SK-N-MC (cell line): ENCODE measurements around the gene PRR35.

ENCODE experiments used
- DNase-seq: peaks from one replicate; pipeline ENCODE4 v3.0.0-alpha.2; 2011; ENCODE audit warnings: low read depth, low spot score
- H3K27ac ChIP-seq: fragments of 200-600 bp; sonication (generic); 2 replicates; pipeline ENCODE4 v1.5.1; 2016; ENCODE audit warnings: mixed run types
- H3K36me3 ChIP-seq: fragments of 200-600 bp; sonication (generic); 2 replicates; pipeline ENCODE4 v1.6.1; 2017; ENCODE audit warnings: antibody characterized with exemption, low read length, mixed read lengths; ENCODE audit not compliant: insufficient read depth
- H3K4me3 ChIP-seq: fragments of 200-600 bp; sonication (generic); 2 replicates; pipeline ENCODE4 v1.5.1; 2016
- H3K9ac ChIP-seq: fragments of 200-600 bp; sonication (generic); 2 replicates; pipeline ENCODE4 v1.8.0; 2017; ENCODE audit warnings: mixed run types, mixed read lengths; ENCODE audit not compliant: insufficient read length
- H3K9me3 ChIP-seq: fragments of 200-600 bp; sonication (generic); 2 replicates; pipeline ENCODE4 v1.6.1; 2017; ENCODE audit warnings: low read depth, mild to moderate bottlenecking, antibody characterized with exemption, low read length, moderate library complexity, mixed read lengths
- EZH2 ChIP-seq: fragments of 200-600 bp; sonication (generic); IDR thresholded peaks from one replicate; pipeline ENCODE4 v1.6.1; 2017; ENCODE audit warnings: antibody characterized with exemption
- FOXP2 ChIP-seq: optimal IDR thresholded peaks from 2 replicates; pipeline ENCODE3; 2011; ENCODE audit warnings: mild to moderate bottlenecking, moderate library complexity; ENCODE audit not compliant: insufficient read depth; ENCODE audit errors: extremely low read length, control extremely low read depth
- POLR2AphosphoS5 ChIP-seq: IDR thresholded peaks from 2 replicates; pipeline ENCODE4 v1.6.1; 2012; ENCODE audit warnings: mild to moderate bottlenecking, low read depth, low read length, borderline replicate concordance

Gene PRR35

DNA sequence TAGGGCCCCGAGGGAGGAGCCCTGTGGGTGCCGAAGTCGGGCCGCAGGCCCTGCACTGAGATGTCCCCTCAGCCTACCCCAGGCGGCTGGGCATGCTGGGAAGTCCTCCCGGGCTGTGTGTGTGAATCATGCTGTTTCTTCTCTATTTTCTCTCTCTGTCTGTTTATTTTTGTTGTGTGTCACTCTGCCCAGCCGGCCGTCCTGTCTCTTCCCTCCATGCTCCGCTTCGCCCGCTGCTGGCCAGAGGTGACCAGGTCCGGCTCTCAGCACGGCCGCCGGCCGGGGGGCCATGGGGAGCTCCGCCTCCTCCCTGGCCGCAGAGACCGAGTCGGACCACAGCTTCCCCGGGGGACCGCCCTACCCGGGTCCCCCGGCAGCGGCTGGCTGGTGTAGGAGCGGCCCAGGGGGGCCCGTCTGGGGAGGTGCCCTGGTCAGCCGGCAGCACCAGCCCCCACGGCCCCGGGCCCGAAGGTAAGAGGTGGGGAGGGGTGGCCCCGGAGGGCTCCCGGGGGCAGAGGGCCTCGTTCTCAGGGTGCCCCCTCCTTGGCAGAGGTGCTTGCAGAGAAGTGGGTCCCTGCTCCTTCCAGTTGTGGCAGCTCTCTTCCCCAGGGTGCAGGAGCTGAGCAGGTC, 20.2 kb upstream of the PRR35 start:
- no peak for TF ChIP-seq POLR2AphosphoS5
- no peak for TF ChIP-seq FOXP2
- TF ChIP-seq EZH2: no peak

DNA sequence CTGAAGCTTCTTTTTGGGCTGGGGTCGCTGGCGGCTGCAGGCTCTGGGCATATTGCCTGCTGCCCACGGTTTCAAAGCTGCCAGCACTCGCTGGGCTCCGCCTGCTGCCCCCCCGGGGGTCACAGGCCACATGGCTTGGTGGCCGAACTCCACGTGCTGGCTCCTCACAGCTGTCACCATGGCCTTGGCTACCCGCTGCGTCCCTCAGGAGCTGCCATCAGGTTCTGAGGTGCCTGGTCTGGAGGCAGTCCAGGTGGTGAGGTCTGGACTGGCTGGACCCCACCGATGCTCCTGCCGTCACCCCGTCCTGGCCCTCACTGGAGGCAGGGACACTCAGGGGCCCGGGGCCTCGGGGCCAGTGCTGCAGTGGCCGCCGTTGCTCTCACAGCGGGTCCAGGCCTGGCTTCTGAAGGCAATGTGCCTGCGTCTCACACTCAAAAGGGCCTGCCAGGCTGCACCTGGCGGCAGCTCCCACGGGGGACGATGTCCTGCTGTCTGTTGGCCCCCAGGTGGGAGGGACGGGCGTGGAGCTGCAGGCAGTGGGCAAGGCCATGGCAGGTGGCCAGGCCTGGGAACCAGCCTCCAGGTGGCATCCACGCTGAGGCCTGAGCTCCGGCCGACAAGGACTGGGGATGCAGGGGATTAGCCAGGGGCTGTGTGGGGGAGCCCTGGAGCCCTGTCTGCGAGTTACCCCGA, 19.4 kb upstream of the PRR35 start:
- Histone ChIP-seq H3K4me3 (no peak overlapping the region), H3K27ac (no peak overlapping the region), H3K9me3 (no peaks in the 10 kb centered on the region), H3K9ac (no peak overlapping the region), H3K36me3 (no peaks in the 10 kb centered on the region; the same call in 1 of the 2 replicates)
- DNase-seq: no peak
- no peak for TF ChIP-seq EZH2
- no peak for TF ChIP-seq POLR2AphosphoS5
- TF ChIP-seq FOXP2: no peak

More for the DNA sequence above, 20.2 kb upstream of the PRR35 start:
- no peak overlapping the region for H3K4me3 ChIP-seq
- H3K27ac ChIP-seq: no peak overlapping the region
- no peaks in the 10 kb centered on the region for H3K9me3 ChIP-seq
- DNase-seq: no peak
- no peaks in the 10 kb centered on the region; the same call in 1 of the 2 replicates for H3K36me3 ChIP-seq
- H3K9ac ChIP-seq: no peak overlapping the region

DNA sequence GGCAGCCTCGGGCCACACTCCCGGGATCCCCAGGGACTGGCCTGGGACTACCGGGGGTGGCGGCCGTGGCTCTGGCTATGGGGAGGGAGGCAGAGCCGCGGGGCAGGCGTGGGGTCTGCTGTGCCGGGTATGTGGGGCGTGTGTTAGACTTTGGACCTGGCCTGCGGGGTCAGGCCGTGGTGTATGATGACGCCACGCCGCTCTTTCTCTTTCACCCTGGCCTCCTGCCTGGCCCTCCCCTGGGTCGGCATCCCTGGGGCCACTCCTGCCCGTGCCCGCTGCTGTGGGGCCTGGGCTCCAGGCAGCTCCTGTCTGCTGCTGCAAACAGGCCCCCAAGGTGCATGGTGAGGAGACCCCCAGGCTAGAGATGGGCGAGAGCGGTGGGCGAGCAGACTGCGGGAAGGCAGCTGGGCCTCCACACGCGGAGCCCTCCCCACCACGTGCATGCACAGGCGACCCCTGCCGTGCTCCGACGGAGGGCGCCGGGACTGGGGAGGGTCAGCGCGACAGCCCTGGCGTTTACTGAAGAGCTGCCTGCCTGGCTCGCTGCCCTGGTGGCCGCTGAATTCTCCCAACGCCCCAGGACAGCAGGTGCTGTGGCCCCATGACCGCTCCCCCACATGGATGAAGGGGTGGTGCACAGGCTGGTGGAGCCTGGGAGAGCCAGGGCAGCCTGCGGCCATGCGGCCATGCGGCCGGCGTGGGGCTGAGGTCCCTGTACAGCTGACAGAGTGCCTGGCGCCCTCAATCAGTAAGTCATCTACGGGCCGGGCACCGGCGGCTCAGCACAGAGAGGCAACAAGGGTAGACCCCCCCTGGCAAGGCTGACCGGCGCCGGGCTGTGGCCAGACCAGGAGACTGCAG, 16.7 kb upstream of the PRR35 start:
- DNase-seq: no peak
- Histone ChIP-seq H3K36me3 (peaks cover under 1% of the 10 kb centered on the region; the same call in 1 of the 2 replicates), H3K9me3 (no peaks in the 10 kb centered on the region), H3K4me3 (no peak overlapping the region), H3K27ac (no peak overlapping the region), H3K9ac (no peak overlapping the region)
- TF ChIP-seq FOXP2: no peak
- no peak for TF ChIP-seq EZH2
- no peak for TF ChIP-seq POLR2AphosphoS5

DNA sequence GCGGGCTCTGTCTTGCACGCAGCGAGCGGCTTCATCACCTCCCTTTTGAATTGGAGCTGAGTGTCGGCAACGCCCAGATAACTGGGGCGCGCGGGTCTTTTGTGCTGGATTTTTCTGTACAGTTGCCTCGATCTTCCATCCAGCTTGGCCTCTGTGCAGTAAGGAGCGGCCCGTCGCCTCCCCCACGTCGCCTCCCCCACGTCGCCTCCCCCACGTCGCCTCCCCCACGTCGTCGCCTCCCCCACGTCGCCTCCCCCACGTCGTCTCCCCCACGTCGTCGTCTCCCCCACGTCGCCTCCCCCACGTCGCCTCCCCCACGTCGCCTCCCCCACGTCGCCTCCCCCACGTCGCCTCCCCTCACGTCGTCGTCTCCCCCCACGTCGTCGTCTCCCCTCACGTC, 15.7 kb upstream of the PRR35 start:
- H3K9ac ChIP-seq: no peak overlapping the region
- DNase-seq: no peak
- H3K9me3 ChIP-seq: no peaks in the 10 kb centered on the region
- peaks cover 4% of the 10 kb centered on the region; the same call in 1 of the 2 replicates for H3K36me3 ChIP-seq
- H3K27ac ChIP-seq: no peak overlapping the region
- TF ChIP-seq FOXP2: no peak
- no peak for TF ChIP-seq EZH2
- H3K4me3 ChIP-seq: no peak overlapping the region

DNA sequence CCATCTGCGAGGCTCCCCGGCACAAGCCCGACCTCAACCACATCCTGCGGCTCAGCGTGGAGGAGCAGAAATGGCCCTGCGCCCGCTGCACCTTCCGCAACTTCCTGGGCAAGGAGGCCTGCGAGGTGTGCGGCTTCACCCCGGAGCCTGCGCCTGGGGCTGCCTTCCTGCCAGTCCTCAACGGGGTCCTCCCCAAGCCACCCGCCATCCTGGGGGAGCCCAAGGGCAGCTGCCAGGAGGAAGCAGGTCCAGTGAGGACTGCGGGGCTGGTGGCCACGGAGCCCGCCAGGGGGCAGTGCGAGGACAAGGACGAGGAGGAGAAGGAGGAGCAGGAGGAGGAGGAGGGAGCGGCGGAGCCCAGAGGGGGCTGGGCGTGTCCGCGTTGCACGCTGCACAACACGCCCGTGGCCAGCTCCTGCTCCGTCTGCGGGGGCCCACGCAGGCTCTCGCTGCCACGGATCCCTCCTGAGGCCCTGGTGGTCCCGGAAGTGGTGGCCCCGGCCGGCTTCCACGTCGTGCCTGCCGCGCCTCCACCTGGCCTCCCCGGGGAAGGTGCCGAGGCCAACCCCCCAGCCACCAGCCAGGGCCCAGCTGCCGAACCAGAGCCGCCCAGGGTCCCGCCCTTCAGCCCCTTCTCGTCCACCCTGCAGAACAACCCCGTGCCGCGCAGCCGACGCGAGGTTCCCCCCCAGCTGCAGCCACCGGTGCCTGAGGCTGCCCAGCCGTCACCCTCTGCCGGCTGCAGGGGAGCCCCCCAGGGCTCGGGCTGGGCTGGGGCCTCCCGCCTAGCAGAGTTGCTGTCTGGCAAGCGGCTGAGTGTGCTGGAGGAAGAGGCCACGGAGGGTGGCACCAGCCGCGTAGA, 13.1 kb upstream of the PRR35 start:
- Histone ChIP-seq H3K36me3 (peaks cover 4% of the 10 kb centered on the region; the same call in 1 of the 2 replicates), H3K9me3 (no peaks in the 10 kb centered on the region), H3K9ac (no peak overlapping the region), H3K4me3 (no peak overlapping the region), H3K27ac (no peak overlapping the region)
- TF ChIP-seq POLR2AphosphoS5 (no peak), EZH2 (no peak), FOXP2 (no peak)
- DNase-seq: no peak

DNA sequence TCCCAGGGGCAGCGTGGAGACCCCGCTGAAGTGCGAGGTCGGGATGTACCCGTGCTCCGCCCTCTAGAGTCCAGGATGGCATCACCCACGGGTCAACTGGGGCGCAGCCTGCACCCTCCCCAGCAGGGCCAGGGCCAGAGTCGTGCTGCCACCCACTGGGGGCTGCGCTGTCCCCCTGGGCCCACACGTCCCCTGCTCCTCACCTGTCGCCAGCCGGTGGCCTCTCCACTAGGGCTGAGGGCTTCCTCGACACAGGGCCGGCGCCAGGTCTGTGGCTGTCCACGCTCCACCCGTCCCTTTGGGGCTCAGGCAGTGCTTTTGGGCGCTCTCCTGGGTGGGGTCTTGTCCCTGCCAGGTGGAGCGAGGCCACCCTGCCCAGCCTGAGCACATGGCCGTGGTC, 11.6 kb upstream of the PRR35 start:
- Histone ChIP-seq H3K9me3 (no peaks in the 10 kb centered on the region), H3K36me3 (peaks cover 4% of the 10 kb centered on the region; the same call in 1 of the 2 replicates), H3K4me3 (no peak overlapping the region), H3K27ac (no peak overlapping the region), H3K9ac (no peak overlapping the region)
- no peak for DNase-seq
- TF ChIP-seq FOXP2 (no peak), EZH2 (no peak), POLR2AphosphoS5 (no peak)

DNA sequence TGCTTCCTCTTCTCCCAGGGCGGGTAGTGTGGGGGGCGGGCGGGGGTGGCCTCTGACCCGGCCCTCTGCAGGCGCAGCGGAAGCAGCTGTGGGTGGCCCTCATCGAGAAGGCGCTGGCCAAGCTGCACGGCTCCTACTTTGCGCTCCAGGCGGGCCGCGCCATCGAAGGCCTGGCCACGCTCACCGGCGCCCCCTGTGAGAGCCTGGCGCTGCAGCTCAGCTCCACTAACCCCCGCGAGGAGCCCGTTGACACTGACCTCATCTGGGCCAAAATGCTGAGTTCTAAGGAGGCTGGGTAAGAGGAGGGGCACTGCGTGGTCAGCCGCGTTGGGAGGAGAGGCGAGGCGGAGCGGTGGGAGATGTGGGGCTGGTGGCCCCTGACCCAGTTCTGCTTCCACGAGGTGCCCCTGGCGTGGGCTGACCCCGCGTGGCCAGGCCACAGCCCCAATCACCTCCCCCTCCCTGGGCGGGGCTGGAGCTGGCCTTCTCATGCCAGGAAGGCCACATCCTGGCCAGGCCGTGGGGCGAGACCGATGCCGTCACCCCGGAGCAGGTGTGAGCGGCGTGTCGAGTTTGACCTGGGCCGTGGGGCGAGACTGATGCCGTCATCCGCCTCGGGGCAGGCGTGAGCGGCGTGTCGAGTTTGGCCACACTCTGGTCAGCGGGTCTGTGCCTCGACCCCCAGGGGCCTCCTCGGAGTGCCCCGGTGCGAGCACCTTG, 10.5 kb upstream of the PRR35 start:
- Histone ChIP-seq H3K9me3 (no peaks in the 10 kb centered on the region), H3K36me3 (peaks cover 4% of the 10 kb centered on the region; the same call in 1 of the 2 replicates), H3K9ac (no peak overlapping the region), H3K4me3 (no peak overlapping the region), H3K27ac (no peak overlapping the region)
- no peak for TF ChIP-seq FOXP2
- TF ChIP-seq EZH2: no peak
- no peak for TF ChIP-seq POLR2AphosphoS5
- DNase-seq: no peak

DNA sequence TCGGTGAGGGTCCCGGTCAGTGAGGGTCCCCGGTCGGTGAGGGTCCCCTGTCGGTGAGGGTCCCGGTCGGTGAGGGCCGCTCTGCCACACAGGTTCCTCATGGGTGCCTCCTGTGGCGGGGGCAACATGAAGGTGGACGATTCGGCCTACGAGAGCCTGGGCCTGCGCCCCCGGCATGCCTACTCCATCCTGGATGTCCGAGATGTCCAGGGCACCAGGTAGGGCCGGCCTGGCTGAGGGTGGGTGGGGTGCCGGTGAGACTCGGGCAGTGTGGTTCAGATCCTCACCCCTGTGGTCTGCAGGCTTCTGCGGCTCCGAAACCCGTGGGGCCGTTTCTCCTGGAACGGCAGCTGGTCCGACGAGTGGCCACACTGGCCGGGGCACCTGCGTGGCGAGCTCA, 9.0 kb upstream of the PRR35 start:
- TF ChIP-seq EZH2: no peak
- no peak for TF ChIP-seq POLR2AphosphoS5
- TF ChIP-seq FOXP2: no peak
- Histone ChIP-seq H3K9ac (no peak overlapping the region), H3K4me3 (no peak overlapping the region), H3K9me3 (no peaks in the 10 kb centered on the region), H3K27ac (no peak overlapping the region), H3K36me3 (peaks cover 4% of the 10 kb centered on the region; the same call in 1 of the 2 replicates)
- DNase-seq: no peak
